Measurements from ENCODE around the gene DDIT3. TPM values are rescaled to one million over a fixed set of nuclear protein-coding genes. Genes with fewer than 3 reads are reported as not detected.

The DDIT3 gene
- polyA plus RNA-seq, 3 donors, result 9.3 to 163 (median 9.4) TPM

DNA sequence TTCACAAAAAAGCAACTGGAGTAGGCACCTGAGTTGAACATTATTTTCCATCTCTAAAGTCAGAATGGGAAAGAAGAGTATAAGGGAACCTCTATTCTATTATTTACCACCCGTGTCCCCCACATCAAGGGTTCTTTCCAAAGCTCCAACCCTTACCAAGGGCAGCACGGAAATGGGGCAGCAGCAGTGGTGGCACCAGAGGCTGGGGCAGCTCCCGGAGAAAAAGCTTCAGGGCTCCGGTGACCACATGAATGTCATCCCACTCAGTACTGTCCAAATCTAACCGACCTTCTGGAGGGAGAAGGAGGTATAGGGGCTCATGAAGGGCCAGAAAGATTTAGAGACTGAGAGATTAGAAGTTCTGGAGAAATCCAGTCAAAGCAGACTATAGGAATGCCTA is 46.4 kb downstream of the DDIT3 start:
- intact Hi-C loops (cut with micrococcal nuclease), result loop anchor here in 1 of 2 donors (10.0 kb wide), 2 partner anchors 71 to 151 kb away; partner anchors contain the start of gene DCTN2
- no peak overlapping the region for H3K4me3 ChIP-seq (replicated peaks in 1 of 3; ENCODE audit: low read depth in 2 of 3, low read length in 3 of 3)
- peaks cover 77% of the 10 kb centered on the region for H4K20me1 ChIP-seq (ENCODE audit: insufficient read depth, low read length)
- no peak for DNase-seq
- peak overlapping the region in 1 of 2 donors; percentile 46 for H3K27ac ChIP-seq (ENCODE audit: low read depth in 1 of 2, low read length in 2 of 2)
- H3K27me3 ChIP-seq (ENCODE audit: control insufficient read depth in 2 of 2, insufficient read depth in 2 of 2, low read length in 2 of 2), result no peaks in the 10 kb centered on the region
- H3K9me3 Mint-ChIP-seq, result peaks cover 0 to 1% (median 0%) of the 10 kb centered on the region in 7 donors
- no CpG with 5 or more reads among the region's 5 CpGs for WGBS (ENCODE audit: insufficient coverage)
- H3K9ac ChIP-seq (ENCODE audit: insufficient read depth, low read length, poor library complexity, severe bottlenecking), result no peak overlapping the region
- H3K79me2 ChIP-seq (ENCODE audit: insufficient read depth, low read length), result peaks cover 69% of the 10 kb centered on the region
- TF ChIP-seq, protein P1, sequence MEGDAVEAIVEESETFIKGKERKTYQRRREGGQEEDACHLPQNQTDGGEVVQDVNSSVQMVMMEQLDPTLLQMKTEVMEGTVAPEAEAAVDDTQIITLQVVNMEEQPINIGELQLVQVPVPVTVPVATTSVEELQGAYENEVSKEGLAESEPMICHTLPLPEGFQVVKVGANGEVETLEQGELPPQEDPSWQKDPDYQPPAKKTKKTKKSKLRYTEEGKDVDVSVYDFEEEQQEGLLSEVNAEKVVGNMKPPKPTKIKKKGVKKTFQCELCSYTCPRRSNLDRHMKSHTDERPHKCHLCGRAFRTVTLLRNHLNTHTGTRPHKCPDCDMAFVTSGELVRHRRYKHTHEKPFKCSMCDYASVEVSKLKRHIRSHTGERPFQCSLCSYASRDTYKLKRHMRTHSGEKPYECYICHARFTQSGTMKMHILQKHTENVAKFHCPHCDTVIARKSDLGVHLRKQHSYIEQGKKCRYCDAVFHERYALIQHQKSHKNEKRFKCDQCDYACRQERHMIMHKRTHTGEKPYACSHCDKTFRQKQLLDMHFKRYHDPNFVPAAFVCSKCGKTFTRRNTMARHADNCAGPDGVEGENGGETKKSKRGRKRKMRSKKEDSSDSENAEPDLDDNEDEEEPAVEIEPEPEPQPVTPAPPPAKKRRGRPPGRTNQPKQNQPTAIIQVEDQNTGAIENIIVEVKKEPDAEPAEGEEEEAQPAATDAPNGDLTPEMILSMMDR (IDR thresholded peaks at IDR 0.05), result no peak
- peaks cover 48 to 69% of the 10 kb centered on the region in 2 donors for H3K36me3 Mint-ChIP-seq
- H3K9me3 ChIP-seq (replicated peaks in 1 of 2; ENCODE audit: control insufficient read depth in 1 of 2, insufficient read depth in 1 of 2, low read length in 2 of 2), result no peaks in the 10 kb centered on the region
- H3K27me3 Mint-ChIP-seq (ENCODE audit: low read depth in 3 of 3), result peaks cover 0 to 1% (median 0%) of the 10 kb centered on the region in 3 donors
- H3K4me3 Mint-ChIP-seq, result no peak overlapping the region
- peaks cover 68% of the 10 kb centered on the region for H3K4me1 Mint-ChIP-seq
- no peak overlapping the region for H3K4me2 ChIP-seq (replicated peaks; ENCODE audit: extremely low read depth, low read length, poor library complexity, severe bottlenecking)
- H3K27ac Mint-ChIP-seq, result peak overlapping the region in 1 of 7 donors; percentile 8
- peaks cover 59 to 67% of the 10 kb centered on the region in 2 donors for H3K36me3 ChIP-seq (replicated peaks in 1 of 2; ENCODE audit: control insufficient read depth in 1 of 2, insufficient read depth in 2 of 2, low read length in 2 of 2)
- H2AFZ ChIP-seq (ENCODE audit: insufficient read depth, low read depth, low read length, poor library complexity, severe bottlenecking), result no peak overlapping the region
- H3K4me1 ChIP-seq (ENCODE audit: control insufficient read depth in 1 of 2, insufficient read depth in 2 of 2, low read length in 2 of 2), result peaks cover 52 to 84% of the 10 kb centered on the region in 2 donors

DNA sequence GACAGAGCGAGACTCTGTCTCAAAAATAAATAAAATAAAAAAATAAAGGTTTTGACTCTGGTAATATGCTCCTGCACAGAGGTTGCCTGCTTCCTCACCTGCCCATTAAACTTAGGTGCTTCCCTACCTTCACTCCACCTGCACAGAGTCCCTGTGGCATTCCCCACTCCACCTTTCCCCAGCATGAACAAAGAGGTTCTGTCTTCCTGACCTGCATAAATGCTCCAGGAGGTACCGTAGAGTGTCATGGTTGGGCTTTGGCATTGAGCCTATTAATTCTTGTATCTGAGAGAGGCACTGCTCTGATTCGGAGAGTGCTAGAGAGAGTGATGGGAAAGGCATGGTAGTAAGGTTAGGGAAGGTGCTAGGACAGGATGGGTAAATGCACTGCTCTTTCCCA is 46.9 kb downstream of the DDIT3 start:
- Mint-ChIP-seq H3K4me1 (peaks cover 63% of the 10 kb centered on the region), H3K4me3 (no peak overlapping the region), H3K9me3 (peaks cover 0 to 1% (median 0%) of the 10 kb centered on the region in 7 donors), H3K36me3 (peaks cover 52 to 69% of the 10 kb centered on the region in 2 donors), H3K27ac (peak overlapping the region in 1 of 7 donors; percentile 8), H3K27me3 (ENCODE audit: low read depth in 3 of 3) (peaks cover 0 to 1% (median 0%) of the 10 kb centered on the region in 3 donors)
- Histone ChIP-seq H3K27me3 (ENCODE audit: control insufficient read depth in 2 of 2, insufficient read depth in 2 of 2, low read length in 2 of 2) (no peaks in the 10 kb centered on the region), H3K79me2 (ENCODE audit: insufficient read depth, low read length) (peaks cover 64% of the 10 kb centered on the region), H3K4me2 (replicated peaks; ENCODE audit: extremely low read depth, low read length, poor library complexity, severe bottlenecking) (no peak overlapping the region), H3K4me1 (ENCODE audit: control insufficient read depth in 1 of 2, insufficient read depth in 2 of 2, low read length in 2 of 2) (peaks cover 47 to 79% of the 10 kb centered on the region in 2 donors), H3K36me3 (replicated peaks in 1 of 2; ENCODE audit: control insufficient read depth in 1 of 2, insufficient read depth in 2 of 2, low read length in 2 of 2) (peaks cover 60 to 72% of the 10 kb centered on the region in 2 donors), H4K20me1 (ENCODE audit: insufficient read depth, low read length) (peaks cover 81% of the 10 kb centered on the region), H2AFZ (ENCODE audit: insufficient read depth, low read depth, low read length, poor library complexity, severe bottlenecking) (no peak overlapping the region), H3K27ac (ENCODE audit: low read depth in 1 of 2, low read length in 2 of 2) (no peak overlapping the region), H3K9me3 (replicated peaks in 1 of 2; ENCODE audit: control insufficient read depth in 1 of 2, insufficient read depth in 1 of 2, low read length in 2 of 2) (no peaks in the 10 kb centered on the region), H3K4me3 (replicated peaks in 1 of 3; ENCODE audit: low read depth in 2 of 3, low read length in 3 of 3) (no peak overlapping the region), H3K9ac (ENCODE audit: insufficient read depth, low read length, poor library complexity, severe bottlenecking) (no peak overlapping the region)
- TF ChIP-seq, protein P1 (IDR thresholded peaks at IDR 0.05), result no peak
- no CpG with 5 or more reads among the region's 3 CpGs for WGBS (ENCODE audit: insufficient coverage)
- no peak for DNase-seq
- intact Hi-C loops (cut with micrococcal nuclease), result loop anchor here in 1 of 2 donors (10.0 kb wide), 2 partner anchors 71 to 151 kb away; partner anchors contain the start of gene DCTN2
